ENCODE data around the gene CCDC17. TPM values are rescaled to one million over a fixed set of nuclear protein-coding genes. Genes with fewer than 3 reads are reported as not detected.
"Not testable (repeated sequence)": the region's sequence is repeated elsewhere in the genome, so short reads cannot be mapped to it uniquely, and the experiment has no call there.

CCDC17 gene
- total RNA-seq, 1 donor from 2014 or later, result 20.3 TPM

DNA sequence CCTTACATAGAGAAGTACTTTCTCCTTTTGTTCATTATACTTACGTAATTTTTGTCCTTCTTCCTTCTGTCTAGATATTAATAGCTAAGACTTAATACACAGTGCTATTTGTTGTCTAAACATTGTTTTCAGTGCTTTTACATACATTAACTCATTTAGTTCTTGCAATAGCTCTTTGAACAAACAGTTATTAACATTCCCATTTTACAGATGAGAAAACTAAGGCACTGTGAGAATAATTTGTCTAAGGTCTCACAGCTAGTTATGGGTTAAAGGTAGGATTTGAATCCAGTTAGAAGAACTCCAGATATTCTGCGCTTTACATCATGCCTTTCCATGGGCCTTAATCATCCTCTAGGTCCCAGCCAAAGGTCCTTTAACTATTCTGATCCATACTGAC, 19.6 kb downstream of the CCDC17 start:
- H3K27ac ChIP-seq, result no peak overlapping the region
- no peaks in the 10 kb centered on the region for H3K9me3 ChIP-seq
- TF ChIP-seq, protein P1, sequence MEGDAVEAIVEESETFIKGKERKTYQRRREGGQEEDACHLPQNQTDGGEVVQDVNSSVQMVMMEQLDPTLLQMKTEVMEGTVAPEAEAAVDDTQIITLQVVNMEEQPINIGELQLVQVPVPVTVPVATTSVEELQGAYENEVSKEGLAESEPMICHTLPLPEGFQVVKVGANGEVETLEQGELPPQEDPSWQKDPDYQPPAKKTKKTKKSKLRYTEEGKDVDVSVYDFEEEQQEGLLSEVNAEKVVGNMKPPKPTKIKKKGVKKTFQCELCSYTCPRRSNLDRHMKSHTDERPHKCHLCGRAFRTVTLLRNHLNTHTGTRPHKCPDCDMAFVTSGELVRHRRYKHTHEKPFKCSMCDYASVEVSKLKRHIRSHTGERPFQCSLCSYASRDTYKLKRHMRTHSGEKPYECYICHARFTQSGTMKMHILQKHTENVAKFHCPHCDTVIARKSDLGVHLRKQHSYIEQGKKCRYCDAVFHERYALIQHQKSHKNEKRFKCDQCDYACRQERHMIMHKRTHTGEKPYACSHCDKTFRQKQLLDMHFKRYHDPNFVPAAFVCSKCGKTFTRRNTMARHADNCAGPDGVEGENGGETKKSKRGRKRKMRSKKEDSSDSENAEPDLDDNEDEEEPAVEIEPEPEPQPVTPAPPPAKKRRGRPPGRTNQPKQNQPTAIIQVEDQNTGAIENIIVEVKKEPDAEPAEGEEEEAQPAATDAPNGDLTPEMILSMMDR (IDR thresholded peaks at IDR 0.05), result no peak
- no peak overlapping the region for H3K4me3 ChIP-seq
- no peaks in the 10 kb centered on the region for H3K27me3 ChIP-seq (ENCODE audit: low read depth)
- no peak for DNase-seq
- no peak for ATAC-seq
- peaks cover 22% of the 10 kb centered on the region for H3K36me3 ChIP-seq
- peaks cover 14% of the 10 kb centered on the region for H3K4me1 ChIP-seq
- intact Hi-C loops (cut with DNase I), result no loop called here

DNA sequence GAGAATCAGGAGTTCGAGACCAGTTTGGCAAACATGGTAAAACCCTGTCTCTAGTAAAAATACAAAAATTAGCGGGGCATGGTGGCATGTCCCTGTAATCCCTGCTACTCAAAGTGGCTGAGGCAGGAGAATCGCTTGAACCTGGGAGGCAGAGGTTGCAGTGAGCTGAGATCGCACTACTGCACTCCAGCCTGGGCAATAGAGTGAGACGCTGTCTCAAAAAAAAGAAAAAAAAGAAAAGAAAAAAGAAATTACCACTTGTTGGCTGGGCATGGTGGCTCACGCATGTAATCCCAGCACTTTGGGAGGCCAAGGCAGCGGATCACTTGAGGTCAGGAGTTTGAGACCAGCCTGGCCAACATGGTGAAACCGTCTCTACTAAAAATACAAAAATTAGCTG, 27.1 kb downstream of the CCDC17 start:
- intact Hi-C loops (cut with DNase I); ATAC-seq; DNase-seq; H3K4me3 ChIP-seq; H3K9me3 ChIP-seq; H3K4me1 ChIP-seq; H3K27ac ChIP-seq; H3K27me3 ChIP-seq (ENCODE audit: low read depth): not testable (repeated sequence)
- peaks cover 49% of the 10 kb centered on the region for H3K36me3 ChIP-seq

DNA sequence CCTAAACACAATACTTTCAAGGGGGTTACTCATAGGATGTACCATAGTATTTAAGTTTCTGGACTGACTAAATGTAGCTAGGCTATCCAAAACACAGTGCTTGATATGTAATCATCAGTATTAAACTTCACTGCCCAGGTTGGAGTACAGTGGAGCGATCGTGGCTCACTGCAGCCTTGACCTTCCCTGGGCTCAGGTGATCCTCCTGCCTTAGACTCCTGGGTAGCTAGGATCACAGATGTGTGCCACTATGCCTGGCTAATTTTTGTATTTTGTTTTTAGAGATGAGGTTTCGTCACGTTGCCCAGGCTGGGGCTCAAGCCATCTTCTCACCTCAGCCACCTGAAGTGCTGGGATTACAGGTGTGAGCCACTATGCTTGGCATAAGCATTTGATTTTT, 29.4 kb downstream of the CCDC17 start:
- Histone ChIP-seq H3K4me3 (no peak overlapping the region), H3K4me1 (no peaks in the 10 kb centered on the region), H3K36me3 (peaks cover 49% of the 10 kb centered on the region), H3K27me3 (ENCODE audit: low read depth) (no peaks in the 10 kb centered on the region), H3K27ac (no peak overlapping the region), H3K9me3 (no peaks in the 10 kb centered on the region)
- DNase-seq (no peak), ATAC-seq (no peak)
- intact Hi-C loops (cut with DNase I), result no loop called here
- TF ChIP-seq, protein P1 (IDR thresholded peaks at IDR 0.05), result no peak

DNA sequence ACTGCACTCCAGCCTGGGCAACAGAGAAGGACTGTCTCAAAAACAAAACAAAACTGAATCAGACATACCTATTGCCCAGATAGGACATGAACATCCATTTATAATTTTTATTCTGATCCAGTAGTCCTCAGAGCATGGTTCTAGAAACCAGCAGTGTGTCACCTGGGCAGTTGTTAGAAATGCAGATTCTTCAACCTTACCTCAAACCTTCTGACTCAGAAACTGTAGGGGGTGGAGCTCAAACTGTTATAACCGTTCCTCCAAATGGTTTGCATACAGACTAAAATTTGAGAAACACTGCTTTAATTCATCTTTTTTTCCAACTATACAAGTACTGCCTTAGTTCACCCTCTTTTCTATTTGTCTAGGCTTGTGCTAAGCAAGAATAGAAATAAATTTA, 34.0 kb downstream of the CCDC17 start:
- Histone ChIP-seq H3K9me3 (no peaks in the 10 kb centered on the region), H3K36me3 (peaks cover 31% of the 10 kb centered on the region), H3K27me3 (ENCODE audit: low read depth) (no peaks in the 10 kb centered on the region), H3K4me1 (peaks cover 20% of the 10 kb centered on the region), H3K27ac (no peak overlapping the region), H3K4me3 (peak overlapping the region; percentile 22)
- no peak for DNase-seq
- TF ChIP-seq, protein P1 (IDR thresholded peaks at IDR 0.05), result no peak
- intact Hi-C loops (cut with DNase I), result no loop called here
- ATAC-seq, result no peak

DNA sequence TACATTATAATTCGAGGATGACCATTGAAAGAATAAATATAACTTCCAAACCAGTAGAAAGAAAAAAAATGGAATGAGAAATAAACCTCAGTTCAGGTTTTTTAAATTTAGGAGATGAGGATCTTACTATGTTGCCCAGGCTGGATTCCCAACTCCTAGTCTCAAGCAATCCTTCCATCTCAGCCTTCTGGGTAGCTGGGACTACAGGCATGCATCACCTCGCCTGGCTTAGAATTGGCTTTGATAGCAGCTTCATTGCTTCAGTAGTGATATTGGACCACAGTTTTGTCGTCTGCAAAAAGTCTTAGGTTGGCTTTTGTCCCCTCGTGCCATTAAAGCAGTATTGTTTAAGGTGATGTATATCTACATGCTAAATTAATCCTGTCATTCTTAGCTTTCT, 37.1 kb downstream of the CCDC17 start:
- ATAC-seq, result no peak
- TF ChIP-seq, protein P1 (IDR thresholded peaks at IDR 0.05), result no peak

DNA sequence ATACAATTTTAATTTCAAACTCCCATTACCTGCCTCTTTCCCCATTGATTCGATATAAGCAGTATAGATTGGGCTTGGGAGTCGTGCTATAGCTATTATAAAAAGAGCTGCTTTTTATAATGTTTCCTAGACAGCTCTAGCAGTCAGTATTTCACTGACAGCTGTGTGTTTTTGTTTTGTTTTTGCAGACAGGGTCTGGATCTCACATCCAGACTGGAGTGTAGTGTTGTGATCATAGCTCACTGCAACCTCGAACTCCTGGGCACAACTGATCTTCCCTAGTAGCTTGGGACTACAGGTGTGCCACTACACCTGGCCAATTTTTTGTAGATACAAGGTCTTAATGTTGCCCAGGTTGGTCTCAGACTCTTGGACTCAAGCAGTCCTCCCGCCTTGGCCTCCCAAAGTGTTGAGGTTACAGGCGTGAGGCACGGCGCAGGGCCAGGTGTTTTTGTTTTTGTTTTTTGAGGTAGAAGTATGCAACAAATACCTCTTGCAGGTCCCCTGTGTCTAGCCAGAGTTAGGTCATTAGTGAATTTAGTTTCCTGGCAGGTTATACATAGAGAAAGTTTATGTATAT, 38.3 kb downstream of the CCDC17 start:
- no peak for DNase-seq
- intact Hi-C loops (cut with DNase I), result no loop called here

More for the DNA sequence above, 37.1 kb downstream of the CCDC17 start:
- Histone ChIP-seq H3K9me3 (no peaks in the 10 kb centered on the region), H3K4me3 (peak overlapping the region; percentile 21), H3K36me3 (peaks cover under 1% of the 10 kb centered on the region), H3K27me3 (ENCODE audit: low read depth) (no peaks in the 10 kb centered on the region), H3K4me1 (peaks cover 23% of the 10 kb centered on the region), H3K27ac (no peak overlapping the region)
- intact Hi-C loops (cut with DNase I), result no loop called here
- no peak for DNase-seq

More for the DNA sequence above, 38.3 kb downstream of the CCDC17 start:
- H3K4me1 ChIP-seq, result peaks cover 23% of the 10 kb centered on the region
- ATAC-seq, result no peak
- TF ChIP-seq, protein P1 (IDR thresholded peaks at IDR 0.05), result no peak
- peak overlapping the region; percentile 100 for H3K4me3 ChIP-seq
- H3K27me3 ChIP-seq (ENCODE audit: low read depth), result no peaks in the 10 kb centered on the region
- H3K36me3 ChIP-seq, result no peaks in the 10 kb centered on the region
- peak overlapping the region; percentile 96 for H3K27ac ChIP-seq
- H3K9me3 ChIP-seq, result no peaks in the 10 kb centered on the region

Measured in lower lobe of right lung (tissue), 2 donors.